Karpas-422 (cell line): ENCODE measurements around the gene TAMALIN. TPM values are rescaled to one million over a fixed set of nuclear protein-coding genes. Genes with fewer than 3 reads are reported as not detected.

Experiments used
- DNase-seq: peaks from one replicate; pipeline ENCODE4 v3.0.0-alpha.2; 2015
- H2AFZ ChIP-seq: fragments of 200-600 bp; sonication (generic); 2 replicates; pipeline ENCODE4 v1.6.1; 2014; ENCODE audit warnings: antibody characterized with exemption, low read length, mixed read lengths
- H3K27ac ChIP-seq: fragments of 200-600 bp; sonication (generic); 2 replicates; pipeline ENCODE4 v1.5.1; 2014; ENCODE audit warnings: mild to moderate bottlenecking, low read length, moderate library complexity
- H3K27me3 ChIP-seq: fragments of 200-600 bp; sonication (generic); 2 replicates; pipeline ENCODE4 v1.6.1; 2014; ENCODE audit warnings: low read length, mixed read lengths
- H3K36me3 ChIP-seq: fragments of 200-600 bp; sonication (generic); 2 replicates; pipeline ENCODE4 v1.6.1; 2014; ENCODE audit warnings: low read length, mixed read lengths; ENCODE audit not compliant: insufficient read depth
- H3K4me1 ChIP-seq: fragments of 200-600 bp; sonication (generic); 2 replicates; pipeline ENCODE4 v1.6.1; 2014; ENCODE audit warnings: mild to moderate bottlenecking, low read length, mixed read lengths
- H3K4me2 ChIP-seq: fragments of 200-600 bp; sonication (generic); 2 replicates; pipeline ENCODE4 v1.6.1; 2014; ENCODE audit warnings: low read length, low read depth, mild to moderate bottlenecking; ENCODE audit not compliant: poor library complexity, severe bottlenecking
- H3K4me3 ChIP-seq: fragments of 200-600 bp; sonication (generic); 2 replicates; pipeline ENCODE4 v1.5.1; 2014; ENCODE audit warnings: mild to moderate bottlenecking, antibody characterized with exemption, low read length, mixed read lengths
- H3K79me2 ChIP-seq: fragments of 200-600 bp; sonication (generic); 2 replicates; pipeline ENCODE4 v1.6.1; 2014; ENCODE audit warnings: mild to moderate bottlenecking, low read length, mixed read lengths
- H3K9ac ChIP-seq: fragments of 200-600 bp; sonication (generic); 2 replicates; pipeline ENCODE4 v1.6.0; 2014; ENCODE audit warnings: low read length
- H3K9me2 ChIP-seq: fragments of 200-600 bp; sonication (generic), shearing (Covaris generic); replicated peaks from 2 replicates; pipeline ENCODE4 v1.6.0; 2014; ENCODE audit warnings: mild to moderate bottlenecking, low read length, moderate library complexity; ENCODE audit not compliant: insufficient read depth
- H3K9me3 ChIP-seq: fragments of 300-700, 200-600 bp; sonication (generic); 2 replicates; pipeline ENCODE4 v1.6.1; 2014; ENCODE audit warnings: low read length, mixed read lengths
- H4K20me1 ChIP-seq: fragments of 200-600 bp; sonication (generic); 2 replicates; pipeline ENCODE4 v1.6.1; 2014; ENCODE audit warnings: mild to moderate bottlenecking, antibody characterized with exemption, low read length, low read depth; ENCODE audit not compliant: insufficient read depth
- total RNA-seq: library from RNA; depleted of rRNA; stranded (reverse); fragments of >200 nt; shearing (Covaris generic); gene quantifications from 2 replicates; pipeline ENCODE4 v1.2.3, GENCODE V29; 2014; ENCODE audit warnings: low replicate concordance

The TAMALIN gene
- total RNA-seq, 1 experiment from 2014 or later: not detected

GRCh38 chr12:52011602-52012214 lies 5.0 kb downstream of the TAMALIN start:
- no peaks in the 10 kb centered on the region for H3K79me2 ChIP-seq
- H3K27me3 ChIP-seq: no peaks in the 10 kb centered on the region
- no peak overlapping the region for H3K4me3 ChIP-seq
- no peak for DNase-seq
- H3K27ac ChIP-seq: no peak overlapping the region
- no peak overlapping the region for H3K4me2 ChIP-seq
- H3K9me2 ChIP-seq: no peaks in the 10 kb centered on the region
- H3K9ac ChIP-seq: no peak overlapping the region
- H3K9me3 ChIP-seq: no peaks in the 10 kb centered on the region
- H3K4me1 ChIP-seq: peaks cover 23% of the 10 kb centered on the region
- no peak overlapping the region for H2AFZ ChIP-seq
- H3K36me3 ChIP-seq: no peaks in the 10 kb centered on the region
- H4K20me1 ChIP-seq: no peaks in the 10 kb centered on the region

- no peak overlapping the region for H3K9ac ChIP-seq
- no peaks in the 10 kb centered on the region for H3K36me3 ChIP-seq
- no peak overlapping the region for H3K4me2 ChIP-seq
- H3K27me3 ChIP-seq: no peaks in the 10 kb centered on the region
- no peak overlapping the region for H3K4me3 ChIP-seq
- H4K20me1 ChIP-seq: no peaks in the 10 kb centered on the region
- no peak for DNase-seq
- no peaks in the 10 kb centered on the region for H3K9me3 ChIP-seq
- no peaks in the 10 kb centered on the region for H3K79me2 ChIP-seq
- no peaks in the 10 kb centered on the region for H3K9me2 ChIP-seq
- no peak overlapping the region for H2AFZ ChIP-seq
- peaks cover 24% of the 10 kb centered on the region for H3K4me1 ChIP-seq
- no peak overlapping the region for H3K27ac ChIP-seq
Measured at GRCh38 chr12:52013626-52014310, 7.0 kb downstream of the TAMALIN start.

- no peak for DNase-seq
- no peak overlapping the region for H2AFZ ChIP-seq
- no peak overlapping the region for H3K4me2 ChIP-seq
- no peaks in the 10 kb centered on the region for H3K27me3 ChIP-seq
- H3K27ac ChIP-seq: no peak overlapping the region
- peaks cover 26% of the 10 kb centered on the region for H3K4me1 ChIP-seq
- H3K36me3 ChIP-seq: no peaks in the 10 kb centered on the region
- no peaks in the 10 kb centered on the region for H3K9me2 ChIP-seq
- no peaks in the 10 kb centered on the region for H3K9me3 ChIP-seq
- H4K20me1 ChIP-seq: no peaks in the 10 kb centered on the region
- H3K4me3 ChIP-seq: no peak overlapping the region
- H3K79me2 ChIP-seq: no peaks in the 10 kb centered on the region
- 0 out of 2 replicates have a peak overlapping the region, but pooled peaks have one; percentile 5 for H3K9ac ChIP-seq
Measured at GRCh38 chr12:52014567-52015530, 8.1 kb downstream of the TAMALIN start.

GRCh38 chr12:52015532-52016041 lies 8.8 kb downstream of the TAMALIN start:
- no peaks in the 10 kb centered on the region for H3K36me3 ChIP-seq
- DNase-seq: no peak

GRCh38 chr12:52018433-52019112 lies 11.8 kb downstream of the TAMALIN start:
- Histone ChIP-seq H3K4me2 (no peak overlapping the region), H3K4me3 (no peak overlapping the region), H3K27ac (no peak overlapping the region), H3K79me2 (no peaks in the 10 kb centered on the region), H3K36me3 (no peaks in the 10 kb centered on the region), H3K9me2 (no peaks in the 10 kb centered on the region), H3K4me1 (peaks cover 55% of the 10 kb centered on the region), H3K9ac (0 out of 2 replicates have a peak overlapping the region, but pooled peaks have one; percentile 9), H3K9me3 (no peaks in the 10 kb centered on the region), H2AFZ (no peak overlapping the region), H4K20me1 (no peaks in the 10 kb centered on the region), H3K27me3 (0 out of 2 replicates have a peak, but pooled peaks cover 2% of the 10 kb centered on the region)
- DNase-seq: no peak

More at GRCh38 chr12:52015532-52016041, 8.8 kb downstream of the TAMALIN start:
- H3K9ac ChIP-seq: 0 out of 2 replicates have a peak overlapping the region, but pooled peaks have one; percentile 5
- no peaks in the 10 kb centered on the region for H3K9me2 ChIP-seq
- no peak overlapping the region for H2AFZ ChIP-seq
- H3K27ac ChIP-seq: no peak overlapping the region
- H3K79me2 ChIP-seq: no peaks in the 10 kb centered on the region
- H3K4me1 ChIP-seq: peaks cover 28% of the 10 kb centered on the region
- H3K4me2 ChIP-seq: no peak overlapping the region
- no peak overlapping the region for H3K4me3 ChIP-seq
- no peaks in the 10 kb centered on the region for H3K27me3 ChIP-seq
- no peaks in the 10 kb centered on the region for H4K20me1 ChIP-seq
- H3K9me3 ChIP-seq: no peaks in the 10 kb centered on the region

GRCh38 chr12:52019113-52019770 lies 12.5 kb downstream of the TAMALIN start:
- Histone ChIP-seq H3K4me2 (no peak overlapping the region), H3K27me3 (0 out of 2 replicates have a peak, but pooled peaks cover 2% of the 10 kb centered on the region), H3K79me2 (no peaks in the 10 kb centered on the region), H3K9me3 (no peaks in the 10 kb centered on the region), H2AFZ (no peak overlapping the region), H3K27ac (no peak overlapping the region), H3K4me3 (no peak overlapping the region), H3K9me2 (no peaks in the 10 kb centered on the region), H3K9ac (peak overlapping the region; percentile 9; the same call in 1 of the 2 replicates), H3K4me1 (peaks cover 59% of the 10 kb centered on the region), H4K20me1 (no peaks in the 10 kb centered on the region), H3K36me3 (no peaks in the 10 kb centered on the region)
- no peak for DNase-seq

GRCh38 chr12:52020539-52021336 lies 14.0 kb downstream of the TAMALIN start:
- no peak overlapping the region for H3K4me3 ChIP-seq
- peak; percentile 87 for DNase-seq
- H3K27me3 ChIP-seq: 0 out of 2 replicates have a peak, but pooled peaks cover 2% of the 10 kb centered on the region
- no peaks in the 10 kb centered on the region for H4K20me1 ChIP-seq
- peak overlapping the region; percentile 19 for H3K4me2 ChIP-seq
- no peak overlapping the region for H3K27ac ChIP-seq
- H3K9ac ChIP-seq: no peak overlapping the region
- no peak overlapping the region for H2AFZ ChIP-seq
- no peaks in the 10 kb centered on the region for H3K9me2 ChIP-seq
- H3K36me3 ChIP-seq: no peaks in the 10 kb centered on the region
- no peaks in the 10 kb centered on the region for H3K79me2 ChIP-seq
- no peaks in the 10 kb centered on the region for H3K9me3 ChIP-seq
- peaks cover 58% of the 10 kb centered on the region for H3K4me1 ChIP-seq
